Kidney capillary endothelial cell (primary cell): ENCODE results near the gene THRSP.
"Not testable (repeated sequence)": the region's sequence is repeated elsewhere in the genome, so short reads cannot be mapped to it uniquely, and the experiment has no call there.

Experiments
- DNase-seq: peaks from one replicate; pipeline ENCODE4 v3.0.0-alpha.2; 2018; ENCODE audit warnings: low spot score

Gene THRSP

GRCh38 chr11:78066471-78066870 is 2.8 kb downstream of the THRSP start:
- no peak for DNase-seq

DNA sequence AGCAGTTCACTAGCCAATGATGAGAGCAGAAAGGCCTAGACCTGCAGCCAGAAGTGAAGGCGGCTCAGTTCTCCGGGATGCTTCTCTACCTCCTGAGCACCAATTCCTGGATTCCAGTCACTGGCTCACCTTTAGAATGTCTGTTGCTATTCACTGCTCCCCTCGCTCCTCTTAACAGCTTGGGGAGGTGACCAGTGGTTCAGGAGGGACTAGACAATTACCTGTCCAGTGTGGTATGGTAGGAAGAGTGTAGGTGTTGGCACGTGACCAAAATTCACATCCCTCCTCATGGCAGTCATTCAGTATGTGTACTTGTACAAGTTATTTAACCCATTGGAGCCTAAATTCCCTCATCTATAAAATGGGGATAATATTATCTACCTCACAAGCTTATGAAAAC is 4.0 kb downstream of the THRSP start:
- no peak for DNase-seq

DNA sequence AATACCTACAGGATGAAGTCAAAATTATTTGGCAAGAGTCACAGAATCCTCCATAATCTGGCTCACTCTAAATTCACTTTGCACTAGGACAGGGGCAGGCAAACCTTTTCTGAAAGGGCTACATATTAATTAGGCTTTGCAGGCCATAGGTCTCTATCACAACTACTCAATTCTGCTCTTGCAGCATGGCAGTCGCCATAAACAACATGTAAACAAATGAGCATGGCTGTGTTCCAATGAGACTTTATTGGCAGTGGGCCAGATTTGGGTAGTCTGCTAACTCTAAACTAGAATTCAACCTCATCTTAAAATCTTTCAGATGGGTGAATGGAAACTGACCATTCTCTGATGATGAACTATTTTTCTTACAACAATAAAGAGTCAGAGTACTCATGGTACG is 5.8 kb downstream of the THRSP start:
- no peak for DNase-seq

GRCh38 chr11:78070621-78071020 is 7.0 kb downstream of the THRSP start:
- DNase-seq = no peak

DNA sequence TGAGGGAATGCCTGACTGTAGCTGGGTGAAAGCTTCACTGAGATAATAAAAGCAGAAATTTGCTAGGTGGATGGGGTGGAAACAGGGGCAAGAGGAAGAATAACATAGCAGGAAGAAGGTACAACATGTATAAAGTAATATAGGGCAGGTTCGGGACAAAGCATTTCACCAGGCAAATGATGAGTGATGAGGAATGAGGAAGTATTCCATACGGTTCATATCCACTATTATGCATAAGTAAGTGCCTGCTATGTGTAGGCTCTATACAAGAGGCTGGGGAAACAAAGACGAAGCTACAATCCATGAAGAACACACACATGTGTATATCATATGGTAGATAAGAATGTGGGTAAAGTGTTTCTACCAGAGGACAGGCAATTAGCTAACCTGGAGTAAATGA is 8.1 kb downstream of the THRSP start:
- DNase-seq = no peak

GRCh38 chr11:78072455-78072854 is 8.8 kb downstream of the THRSP start:
- DNase-seq = no peak

GRCh38 chr11:78074756-78075155 is 11.1 kb downstream of the THRSP start:
- no peak for DNase-seq

DNA sequence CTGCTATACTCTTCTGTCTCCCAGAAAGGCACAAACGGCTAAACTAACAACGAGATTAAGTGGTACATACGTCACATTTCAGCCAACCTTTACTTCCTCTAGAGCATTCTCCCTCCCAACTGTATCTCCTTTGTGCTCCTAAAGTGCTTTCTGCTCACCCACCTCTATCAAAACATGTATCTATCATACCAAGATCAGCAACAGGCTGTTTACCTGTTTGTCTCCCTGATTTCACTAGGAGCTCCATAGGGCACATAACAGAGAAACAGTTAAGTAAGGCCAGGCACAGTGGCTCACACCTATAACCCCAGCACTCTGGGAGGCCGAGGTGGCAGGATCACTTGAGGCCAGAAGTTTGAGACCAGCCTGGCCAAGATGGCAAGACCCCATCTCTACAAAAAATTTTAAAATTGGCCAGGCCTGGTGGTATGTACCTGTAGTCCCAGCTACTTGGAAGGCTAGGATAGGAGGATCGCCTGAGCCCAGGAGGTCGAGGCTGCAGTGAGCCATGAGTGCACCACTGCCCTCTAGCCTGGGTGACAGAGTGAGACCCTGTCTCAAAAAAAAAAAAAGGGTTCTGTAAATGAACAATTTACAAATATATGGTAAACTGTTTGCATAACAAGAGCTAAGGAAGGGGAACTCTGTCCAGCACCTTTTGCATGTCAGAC is 13.2 kb downstream of the THRSP start:
- no peak for DNase-seq

GRCh38 chr11:78077592-78077991 is 13.9 kb downstream of the THRSP start:
- DNase-seq = not testable (repeated sequence)

- no peak for DNase-seq
Measured at GRCh38 chr11:78078218-78079167, 14.8 kb downstream of the THRSP start.

DNA sequence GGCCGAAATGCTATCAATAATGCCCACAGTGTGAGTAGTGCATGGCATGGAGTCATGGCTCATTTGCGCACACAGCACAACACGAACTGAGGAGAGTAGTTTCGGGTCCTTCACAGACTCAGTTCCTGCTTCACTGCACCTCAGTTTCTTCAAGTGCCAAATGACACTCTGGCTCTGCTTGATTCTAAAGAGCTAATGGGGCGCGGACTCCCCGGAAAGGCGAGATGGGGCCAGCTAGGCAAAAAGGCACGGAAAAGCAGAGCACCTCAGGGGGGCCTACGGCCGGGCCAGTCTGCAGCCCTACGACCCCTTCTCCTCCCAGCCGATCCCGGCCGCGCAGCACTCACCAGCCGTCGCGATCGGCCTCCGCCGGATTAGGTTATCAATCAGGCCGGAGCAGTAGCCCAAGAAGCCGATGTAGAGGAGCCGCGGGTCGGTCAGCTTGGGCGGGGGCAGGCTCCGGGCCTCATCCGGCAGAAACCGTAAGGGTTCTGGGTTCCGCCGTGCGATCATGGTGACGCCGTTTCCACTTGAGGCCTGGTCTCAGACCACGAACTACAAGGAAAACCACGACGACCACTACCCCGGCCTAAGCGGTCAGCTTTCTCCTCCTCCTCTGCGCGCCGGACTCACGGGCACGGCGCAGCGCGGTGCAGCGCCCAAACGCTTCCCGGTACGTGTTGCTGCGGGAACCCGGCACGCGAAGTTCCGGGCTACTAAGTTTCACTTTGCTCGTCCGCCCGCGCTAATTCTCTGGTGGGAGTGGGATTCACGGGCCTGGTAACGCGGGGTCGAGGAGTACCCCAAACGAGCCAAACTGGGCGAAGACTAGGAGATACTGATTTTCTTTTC is 15.8 kb downstream of the THRSP start, which contains the start of gene NDUFC2:
NDUFC2 (minus strand) TSS at position 631 of the 852 bp plus-strand sequence; CDS start at position 513, 118 bp downstream.
- peak; percentile 76 for DNase-seq

- no peak for DNase-seq
Measured at GRCh38 chr11:78080084-78080817, 16.6 kb downstream of the THRSP start.

DNA sequence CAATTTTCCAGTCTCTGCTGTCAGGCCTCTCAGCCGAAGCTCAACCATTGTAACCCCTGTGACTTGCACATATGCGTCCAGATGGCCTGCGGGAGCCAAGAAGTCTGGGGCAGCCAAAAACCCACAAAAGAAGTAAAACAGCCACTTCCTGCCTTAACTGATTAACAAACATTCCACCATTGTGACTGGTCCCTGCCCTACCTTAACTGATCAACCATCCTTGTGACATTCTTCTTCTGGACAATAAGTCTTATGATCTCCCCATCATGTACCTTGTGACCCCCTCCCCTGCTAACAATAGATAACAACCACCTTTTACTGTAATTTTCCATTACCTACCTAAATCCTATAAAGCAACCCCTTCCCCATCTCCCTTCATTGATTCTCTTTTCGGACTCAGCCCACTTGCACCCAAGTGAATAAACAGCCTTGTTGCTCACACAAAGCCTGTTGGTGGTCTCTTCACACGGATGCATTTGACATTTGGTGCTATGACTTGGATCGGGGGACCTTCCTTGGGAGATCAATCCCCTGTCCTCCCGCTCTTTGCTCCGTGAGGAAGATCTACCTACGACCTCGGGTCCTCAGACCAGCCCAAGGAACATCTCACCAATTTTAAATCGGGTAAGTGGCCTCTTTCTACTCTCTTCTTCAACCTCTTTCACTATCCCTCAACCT is 17.3 kb downstream of the THRSP start:
- peak; percentile 55 for DNase-seq

- DNase-seq = no peak
Measured at GRCh38 chr11:78081583-78081982, 17.9 kb downstream of the THRSP start.

DNA sequence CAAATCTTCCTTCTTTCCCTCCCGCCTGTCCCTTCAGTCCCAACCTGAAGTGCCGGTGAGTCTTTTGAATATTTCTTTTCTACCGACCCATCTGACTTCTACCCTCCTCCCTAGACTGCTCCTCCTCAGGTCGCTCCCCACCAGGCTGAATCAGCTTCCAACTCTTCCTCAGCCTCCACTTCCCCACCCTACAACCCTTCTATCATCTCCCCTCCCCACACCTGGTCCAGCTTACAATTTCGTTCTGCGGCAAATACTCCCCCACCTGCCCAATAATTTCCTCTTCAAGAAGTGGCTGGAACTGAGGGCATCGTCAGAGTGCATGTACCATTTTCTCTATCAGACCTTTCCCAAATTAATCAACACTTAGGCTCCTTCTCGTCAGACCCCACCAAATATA is 18.5 kb downstream of the THRSP start:
- DNase-seq = no peak

GRCh38 chr11:78083021-78083420 is 19.4 kb downstream of the THRSP start:
- no peak for DNase-seq

DNA sequence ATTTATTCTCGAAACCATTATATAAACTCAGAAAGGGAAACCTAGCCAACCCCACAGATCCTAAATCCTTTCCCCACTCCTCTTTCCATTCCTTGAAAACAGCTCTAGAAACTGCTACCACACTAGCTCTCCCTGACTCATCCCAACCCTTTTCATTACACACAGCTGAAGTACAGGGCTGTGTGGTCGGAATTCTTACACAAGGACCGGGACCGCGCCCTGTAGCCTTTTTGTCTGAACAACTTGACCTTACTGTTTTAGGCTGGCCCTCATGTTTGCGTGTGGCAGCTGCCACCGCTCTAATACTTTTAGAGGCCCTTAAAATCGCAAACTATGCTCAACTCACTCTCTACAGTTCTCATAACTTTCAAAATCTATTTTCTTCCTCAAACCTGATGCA is 20.8 kb downstream of the THRSP start:
- not testable (repeated sequence) for DNase-seq

DNA sequence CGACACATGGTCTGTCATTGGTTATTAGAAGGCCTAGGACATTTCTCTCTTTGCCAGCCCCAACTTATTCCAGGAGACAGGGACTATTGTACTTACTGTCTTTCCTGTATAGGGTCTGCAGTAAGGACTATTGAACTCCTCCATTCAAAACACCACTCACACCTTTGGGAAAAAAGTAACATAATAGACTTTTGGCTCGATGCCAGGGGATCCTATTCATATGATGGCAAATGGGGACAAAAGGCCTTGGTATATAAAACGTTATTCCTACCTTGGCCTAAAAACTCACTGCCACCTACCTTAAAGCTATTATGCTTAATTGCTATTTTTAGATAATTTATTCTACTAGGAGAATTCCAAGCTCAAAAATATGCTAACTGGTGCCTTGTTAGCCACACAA is 22.3 kb downstream of the THRSP start:
- no peak for DNase-seq

GRCh38 chr11:78086521-78087074 is 22.9 kb downstream of the THRSP start:
- not testable (repeated sequence) for DNase-seq

- DNase-seq = no peak
Measured at GRCh38 chr11:78094250-78094649, 30.6 kb downstream of the THRSP start.
